Activated naive CD8-positive, alpha-beta T cell treated with anti-CD3 and anti-CD28 coated beads, Interleukin-2, amount 10 ng/mL, durations not matched to agents 7 days and 5 days (primary cell): ENCODE results near the gene HSD11B1. TPM values are rescaled to one million over a fixed set of nuclear protein-coding genes. Genes with fewer than 3 reads are reported as not detected.

Experiments
- ATAC-seq: fragments of 150-1000 bp; cut with Tn5 transposase; one replicate; pipeline ENCODE4 v1.10.0; 2021; ENCODE audit warnings: low read depth, moderate library complexity
- POLR2A ChIA-PET: fragments of 350-600 bp; sonication (Branson Sonifier 250); formaldehyde crosslinking; loops from one replicate; lab custom pipeline; 2021; ENCODE audit warnings: antibody characterized with exemption; lab: Charles Lee
- DNase-seq: peaks from one replicate; pipeline ENCODE4 v3.0.0; 2021
- H3K27ac Mint-ChIP-seq: one replicate; pipeline ENCODE4 v1.8.0; 2022; ENCODE audit warnings: mild to moderate bottlenecking, mixed read lengths
- H3K27me3 Mint-ChIP-seq: one replicate; pipeline ENCODE4 v1.8.0; 2022; ENCODE audit warnings: mild to moderate bottlenecking, moderate library complexity, mixed read lengths
- H3K36me3 Mint-ChIP-seq: one replicate; pipeline ENCODE4 v1.8.0; 2021; ENCODE audit warnings: mild to moderate bottlenecking, mixed read lengths
- H3K4me1 Mint-ChIP-seq: one replicate; pipeline ENCODE4 v1.8.0; 2021; ENCODE audit warnings: mixed read lengths
- H3K4me3 Mint-ChIP-seq: one replicate; pipeline ENCODE4 v1.8.0; 2022; ENCODE audit warnings: mild to moderate bottlenecking, moderate library complexity, mixed read lengths
- H3K9me3 Mint-ChIP-seq: one replicate; pipeline ENCODE4 v1.8.0; 2021; ENCODE audit warnings: mixed read lengths
- total RNA-seq, 2 experiments: library from RNA; stranded (reverse); gene quantifications; one replicate each; pipeline ENCODE4 v1.2.3, GENCODE V29; 2021

Gene HSD11B1
- total RNA-seq, 2 experiments from 2014 or later: not detected

- H3K4me3 Mint-ChIP-seq: no peak overlapping the region
- POLR2A ChIA-PET: no interaction called here
- H3K4me1 Mint-ChIP-seq: peaks cover 4% of the 10 kb centered on the region
- ATAC-seq (no peak), DNase-seq (no peak)
- H3K27me3 Mint-ChIP-seq: no peaks in the 10 kb centered on the region
- peaks cover 2% of the 10 kb centered on the region for H3K9me3 Mint-ChIP-seq
- H3K36me3 Mint-ChIP-seq: peaks cover 6% of the 10 kb centered on the region
- no peak overlapping the region for H3K27ac Mint-ChIP-seq
Measured at GRCh38 chr1:209702832-209703231, 1.8 kb upstream of the HSD11B1 start.

- Mint-ChIP-seq H3K36me3 (peaks cover 6% of the 10 kb centered on the region), H3K27me3 (no peaks in the 10 kb centered on the region), H3K27ac (no peak overlapping the region), H3K9me3 (no peaks in the 10 kb centered on the region), H3K4me3 (no peak overlapping the region), H3K4me1 (peaks cover 3% of the 10 kb centered on the region)
- DNase-seq: no peak
- ATAC-seq: no peak
- POLR2A ChIA-PET: interaction anchor here (0.5 kb wide), 1 partner anchor 60 kb away, joined by 3 read pairs; no protein-coding TSS in a partner anchor
Measured at GRCh38 chr1:209703834-209704504, 677 bp upstream of the HSD11B1 start.

DNA sequence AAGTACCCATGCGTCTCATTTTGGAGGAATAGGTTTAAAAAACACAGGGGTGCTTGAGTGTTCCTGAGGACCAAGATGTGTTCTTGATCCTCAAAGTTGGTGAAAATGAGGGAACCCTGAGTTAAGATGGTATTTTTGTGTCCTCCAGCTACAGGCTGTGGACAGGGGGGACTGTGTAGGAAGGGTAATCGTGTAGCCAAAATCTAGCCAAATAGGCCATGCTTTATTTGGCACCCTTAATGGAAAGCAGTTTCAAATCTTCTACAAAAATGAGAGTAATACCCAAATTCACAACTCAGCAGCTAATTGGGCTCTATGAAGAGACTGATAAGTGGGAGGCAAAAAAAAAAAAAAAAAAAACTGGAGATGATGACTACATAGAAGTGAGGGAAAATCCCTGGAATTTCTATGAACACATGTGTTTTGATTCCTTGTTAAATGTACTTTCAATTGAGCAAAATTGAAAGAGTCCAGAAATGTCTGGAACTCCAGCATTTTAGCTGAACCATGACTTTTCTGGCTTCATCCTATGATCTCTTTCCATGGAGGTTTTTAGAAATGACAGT lies 470 bp downstream of the HSD11B1 start:
- no peak for ATAC-seq

GRCh38 chr1:209706622-209707021 lies 2.0 kb downstream of the HSD11B1 start:
- H3K4me1 Mint-ChIP-seq: peaks cover 6% of the 10 kb centered on the region
- ATAC-seq: no peak
- no peak overlapping the region for H3K27ac Mint-ChIP-seq
- no peak for DNase-seq
- no peaks in the 10 kb centered on the region for H3K9me3 Mint-ChIP-seq
- H3K36me3 Mint-ChIP-seq: peaks cover 2% of the 10 kb centered on the region
- H3K27me3 Mint-ChIP-seq: no peaks in the 10 kb centered on the region
- POLR2A ChIA-PET: no interaction called here
- no peak overlapping the region for H3K4me3 Mint-ChIP-seq

More for the DNA sequence above, 470 bp downstream of the HSD11B1 start:
- no peaks in the 10 kb centered on the region for H3K27me3 Mint-ChIP-seq
- no peaks in the 10 kb centered on the region for H3K9me3 Mint-ChIP-seq
- H3K27ac Mint-ChIP-seq: no peak overlapping the region
- no peak overlapping the region for H3K4me3 Mint-ChIP-seq
- peaks cover 6% of the 10 kb centered on the region for H3K36me3 Mint-ChIP-seq
- H3K4me1 Mint-ChIP-seq: peaks cover 6% of the 10 kb centered on the region
- no peak for DNase-seq
- POLR2A ChIA-PET: no interaction called here

DNA sequence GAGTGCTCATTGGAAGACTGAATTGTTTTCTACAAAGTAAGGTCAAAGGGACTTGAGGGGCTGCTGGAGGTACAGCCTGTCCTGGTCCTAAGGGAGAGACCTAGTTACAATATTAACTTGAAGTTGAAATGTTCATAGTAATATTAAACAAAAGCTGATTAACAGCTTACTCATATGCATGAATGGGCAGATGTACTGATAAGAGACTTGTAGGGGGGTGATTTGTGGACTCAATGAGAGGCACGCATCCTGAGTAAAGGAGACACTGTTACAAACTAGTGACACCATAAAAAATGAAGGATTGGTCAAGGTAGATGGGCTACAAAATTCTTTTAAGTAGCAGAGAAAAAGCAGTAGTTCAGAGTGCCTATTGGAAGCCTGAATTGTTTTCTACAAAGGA lies 2.7 kb downstream of the HSD11B1 start:
- POLR2A ChIA-PET: no interaction called here
- Mint-ChIP-seq H3K36me3 (no peaks in the 10 kb centered on the region), H3K4me1 (peaks cover 6% of the 10 kb centered on the region), H3K27ac (no peak overlapping the region), H3K27me3 (no peaks in the 10 kb centered on the region), H3K9me3 (no peaks in the 10 kb centered on the region), H3K4me3 (no peak overlapping the region)
- ATAC-seq: no peak
- no peak for DNase-seq

DNA sequence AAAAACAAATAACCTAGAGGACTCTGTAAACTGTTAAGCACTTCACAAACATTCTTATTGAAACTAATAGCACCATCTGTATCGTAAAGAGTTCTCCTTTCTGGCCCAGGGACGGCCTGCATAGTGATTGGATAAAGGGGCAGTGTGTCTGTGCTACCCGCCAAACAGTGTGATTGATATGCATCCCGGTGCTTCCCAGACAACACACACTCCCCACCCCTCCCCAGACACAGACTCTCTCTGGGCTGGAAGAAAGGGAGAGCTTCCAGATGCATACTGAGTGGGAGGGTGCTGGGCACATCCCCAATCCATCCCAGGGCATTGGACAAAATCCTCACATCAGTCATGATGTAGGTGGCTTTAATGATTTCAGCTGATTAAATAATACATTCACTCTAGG lies 3.7 kb downstream of the HSD11B1 start:
- no peaks in the 10 kb centered on the region for H3K36me3 Mint-ChIP-seq
- POLR2A ChIA-PET: no interaction called here
- H3K9me3 Mint-ChIP-seq: no peaks in the 10 kb centered on the region
- H3K27me3 Mint-ChIP-seq: no peaks in the 10 kb centered on the region
- no peak for DNase-seq
- no peak overlapping the region for H3K27ac Mint-ChIP-seq
- peaks cover 6% of the 10 kb centered on the region for H3K4me1 Mint-ChIP-seq
- ATAC-seq: no peak
- H3K4me3 Mint-ChIP-seq: no peak overlapping the region

- DNase-seq: no peak
- Mint-ChIP-seq H3K27me3 (no peaks in the 10 kb centered on the region), H3K9me3 (no peaks in the 10 kb centered on the region), H3K27ac (no peak overlapping the region), H3K4me1 (peaks cover 3% of the 10 kb centered on the region), H3K36me3 (no peaks in the 10 kb centered on the region), H3K4me3 (no peak overlapping the region)
- POLR2A ChIA-PET: no interaction called here
- ATAC-seq: no peak
Measured at GRCh38 chr1:209710093-209710492, 5.4 kb downstream of the HSD11B1 start.

- Mint-ChIP-seq H3K4me1 (peaks cover 3% of the 10 kb centered on the region), H3K4me3 (no peak overlapping the region), H3K36me3 (no peaks in the 10 kb centered on the region), H3K27ac (no peak overlapping the region), H3K9me3 (no peaks in the 10 kb centered on the region), H3K27me3 (no peaks in the 10 kb centered on the region)
- POLR2A ChIA-PET: no interaction called here
- DNase-seq (no peak), ATAC-seq (no peak)
Measured at GRCh38 chr1:209710847-209711246, 6.2 kb downstream of the HSD11B1 start.

GRCh38 chr1:209714338-209714737 lies 9.7 kb downstream of the HSD11B1 start:
- Mint-ChIP-seq H3K4me3 (no peak overlapping the region), H3K4me1 (peaks cover 3% of the 10 kb centered on the region), H3K27ac (no peak overlapping the region), H3K36me3 (peaks cover 2% of the 10 kb centered on the region), H3K9me3 (no peaks in the 10 kb centered on the region), H3K27me3 (peaks cover 2% of the 10 kb centered on the region)
- ATAC-seq: no peak
- POLR2A ChIA-PET: no interaction called here
- no peak for DNase-seq

- Mint-ChIP-seq H3K36me3 (peaks cover 4% of the 10 kb centered on the region), H3K27ac (no peak overlapping the region), H3K27me3 (peaks cover 2% of the 10 kb centered on the region), H3K9me3 (no peaks in the 10 kb centered on the region), H3K4me3 (no peak overlapping the region), H3K4me1 (no peaks in the 10 kb centered on the region)
- no peak for DNase-seq
- POLR2A ChIA-PET: no interaction called here
- ATAC-seq: no peak
Measured at GRCh38 chr1:209715314-209715713, 10.7 kb downstream of the HSD11B1 start.

- no peak for ATAC-seq
- POLR2A ChIA-PET: no interaction called here
- no peaks in the 10 kb centered on the region for H3K4me1 Mint-ChIP-seq
- H3K9me3 Mint-ChIP-seq: no peaks in the 10 kb centered on the region
- no peak overlapping the region for H3K4me3 Mint-ChIP-seq
- H3K36me3 Mint-ChIP-seq: peaks cover 4% of the 10 kb centered on the region
- H3K27ac Mint-ChIP-seq: no peak overlapping the region
- no peak for DNase-seq
- H3K27me3 Mint-ChIP-seq: peaks cover 2% of the 10 kb centered on the region
Measured at GRCh38 chr1:209717818-209718217, 13.2 kb downstream of the HSD11B1 start.

DNA sequence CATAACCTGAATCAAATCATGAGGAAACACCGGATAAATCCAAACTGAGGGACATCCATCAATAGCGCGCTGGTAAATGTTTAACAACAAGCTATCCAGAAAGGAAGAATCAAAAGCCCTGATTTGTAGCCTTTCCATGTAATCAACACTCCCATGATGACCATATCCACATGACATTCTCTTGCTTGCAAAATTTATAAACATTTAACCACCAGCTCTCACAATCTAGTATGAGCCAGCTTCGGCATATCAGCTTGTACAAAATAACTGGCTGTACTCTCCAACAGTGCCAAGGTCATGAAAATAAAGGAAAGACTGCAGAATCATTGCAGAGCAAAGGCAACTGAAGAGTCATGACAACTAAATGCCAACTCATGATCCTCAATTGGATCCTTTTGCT lies 15.7 kb downstream of the HSD11B1 start:
- Mint-ChIP-seq H3K36me3 (peaks cover 4% of the 10 kb centered on the region), H3K4me1 (peaks cover 6% of the 10 kb centered on the region), H3K9me3 (no peaks in the 10 kb centered on the region), H3K27me3 (peaks cover 2% of the 10 kb centered on the region), H3K27ac (no peak overlapping the region), H3K4me3 (no peak overlapping the region)
- POLR2A ChIA-PET: no interaction called here
- DNase-seq (no peak), ATAC-seq (no peak)

- peaks cover 2% of the 10 kb centered on the region for H3K27me3 Mint-ChIP-seq
- H3K4me3 Mint-ChIP-seq: no peak overlapping the region
- ATAC-seq: no peak
- peaks cover 9% of the 10 kb centered on the region for H3K4me1 Mint-ChIP-seq
- H3K36me3 Mint-ChIP-seq: peaks cover 4% of the 10 kb centered on the region
- no peak overlapping the region for H3K27ac Mint-ChIP-seq
- POLR2A ChIA-PET: interaction anchor here (0.7 kb wide), 1 partner anchor 36 kb away, joined by 3 read pairs; no protein-coding TSS in a partner anchor
- DNase-seq: no peak
- H3K9me3 Mint-ChIP-seq: no peaks in the 10 kb centered on the region
Measured at GRCh38 chr1:209720826-209721225, 16.2 kb downstream of the HSD11B1 start.

DNA sequence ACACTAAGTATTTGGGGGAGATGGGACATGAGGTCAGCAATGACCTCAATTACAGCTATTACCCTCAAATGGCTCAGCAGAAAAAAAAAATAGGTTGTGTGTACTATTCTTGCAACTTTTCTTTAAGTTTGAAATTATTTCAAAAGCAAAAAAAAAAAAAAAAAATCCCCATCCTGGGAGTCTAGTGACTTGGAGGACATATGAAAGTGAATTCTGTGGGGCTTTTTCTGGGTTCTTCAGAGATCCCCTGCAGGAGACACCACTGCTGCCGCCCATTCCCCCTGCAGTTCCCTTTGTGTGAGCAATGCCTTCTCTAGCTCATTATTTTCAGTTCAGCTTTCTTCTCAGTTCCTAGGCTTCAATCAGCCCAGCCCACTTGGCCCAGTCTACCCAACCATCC lies 16.7 kb downstream of the HSD11B1 start:
- POLR2A ChIA-PET: interaction anchor here (0.7 kb wide), 1 partner anchor 35 kb away, joined by 3 read pairs; no protein-coding TSS in a partner anchor
- DNase-seq (no peak), ATAC-seq (no peak)
- Mint-ChIP-seq H3K4me3 (no peak overlapping the region), H3K27ac (no peak overlapping the region), H3K27me3 (no peaks in the 10 kb centered on the region), H3K36me3 (peaks cover 4% of the 10 kb centered on the region), H3K4me1 (peaks cover 9% of the 10 kb centered on the region), H3K9me3 (no peaks in the 10 kb centered on the region)
